HepG2 (cell line): Measurements from ENCODE around the gene CHMP2B. TPM values are rescaled to one million over a fixed set of nuclear protein-coding genes. Genes with fewer than 3 reads are reported as not detected.

Experiments used
- ATAC-seq: fragments of 200-7000 bp; cut with Tn5 transposase; 3 replicates; pipeline ENCODE4 v1.9.1; 2020; ENCODE audit warnings: mild to moderate bottlenecking, moderate library complexity
- BruUV-seq: library from RNA; stranded (reverse); fragments of 400-500 nt; replicated peaks from 2 replicates; lab custom pipeline; 2021; lab: Mats Ljungman, UMichigan
- CTCF ChIA-PET: fragments of 300-600 bp; formaldehyde crosslinking; extraction: SDS; loops from one replicate; lab custom pipeline; 2021; ENCODE audit warnings: low total read pairs, inconsistent platforms, low intra/inter-chr PET ratio; lab: Yijun Ruan, JAX
- POLR2A ChIA-PET: fragments of 350-600 bp; sonication (Branson Sonifier 250); formaldehyde crosslinking; loops from one replicate; lab custom pipeline; 2020; ENCODE audit warnings: antibody characterized with exemption, inconsistent platforms; lab: Yijun Ruan, JAX
- DNase-seq: peaks from one replicate; pipeline ENCODE4 v3.0.0-alpha.2; 2015; ENCODE audit warnings: low spot score
- FAIRE-seq: peaks from 3 replicates; lab custom pipeline; 2011; peaks lifted over from hg19 to GRCh38; lab: Jason Lieb, UNC
- H2AFZ ChIP-seq: one replicate; pipeline ENCODE4 v1.6.1; 2011; ENCODE audit warnings: low read length, inconsistent platforms
- H3K27ac ChIP-seq: fragments of 300-600 bp; 3 replicates; pipeline ENCODE4 v1.8.0; 2011; ENCODE audit warnings: mixed run types, mild to moderate bottlenecking, mixed read lengths, low read length, inconsistent platforms; ENCODE audit not compliant: insufficient read depth; ENCODE audit errors: extremely low read length
- H3K27me3 ChIP-seq, 2 experiments: fragments of 200-600 bp in 1 of 2; 2 replicates in 1 of 2; 3 replicates in 1 of 2; pipeline versions ENCODE4 v1.6.0 to v1.8.0; 2011; ENCODE audit warnings: low read length in 2 of 2, mild to moderate bottlenecking in 2 of 2, moderate library complexity in 2 of 2, inconsistent platforms in 1 of 2; ENCODE audit not compliant: insufficient read depth in 2 of 2, control insufficient read depth in 1 of 2
- H3K36me3 ChIP-seq, 2 experiments: fragments of 200-600 bp in 1 of 2; replicated peaks in 1 of 2; 2 replicates in 1 of 2; 3 replicates in 1 of 2; pipeline versions ENCODE4 v1.5.1 to v1.8.0; 2011; ENCODE audit warnings: low read length in 2 of 2, inconsistent platforms in 1 of 2; ENCODE audit not compliant: insufficient read depth in 2 of 2, control insufficient read depth in 1 of 2
- H3K4me1 ChIP-seq: 2 replicates; pipeline ENCODE4 v1.5.1; 2012; ENCODE audit warnings: low read length, inconsistent platforms; ENCODE audit not compliant: insufficient read depth
- H3K4me2 ChIP-seq: 2 replicates; pipeline ENCODE4 v1.6.0; 2011; ENCODE audit warnings: low read depth, low read length, inconsistent platforms
- H3K4me3 ChIP-seq, 3 experiments: fragments of 200-600 bp in 1 of 3; sonication (generic), shearing (Covaris generic) in 1 of 3; replicated peaks in 1 of 3; 2 replicates each; pipeline ENCODE4 v1.5.1; 2011 to 2016; ENCODE audit warnings: low read length in 3 of 3, inconsistent platforms in 2 of 3, low read depth in 2 of 3, mild to moderate bottlenecking in 2 of 3, control low read depth in 1 of 3, mixed read lengths in 1 of 3; ENCODE audit not compliant: insufficient read depth in 1 of 3
- H3K79me2 ChIP-seq: one replicate; pipeline ENCODE4 v1.6.1; 2011; ENCODE audit warnings: low read length, inconsistent platforms; ENCODE audit not compliant: insufficient read depth
- H3K9ac ChIP-seq: 2 replicates; pipeline ENCODE4 v1.6.0; 2011; ENCODE audit warnings: mild to moderate bottlenecking, low read depth, low read length, inconsistent platforms; ENCODE audit not compliant: insufficient read depth
- H3K9me3 ChIP-seq: 2 replicates; pipeline ENCODE4 v1.5.1; 2012; ENCODE audit warnings: mild to moderate bottlenecking, low read length
- H4K20me1 ChIP-seq: 2 replicates; pipeline ENCODE4 v1.6.0; 2011; ENCODE audit warnings: inconsistent platforms, mild to moderate bottlenecking, low read length, moderate library complexity; ENCODE audit not compliant: insufficient read depth
- CENPX ChIP-seq: sonication (generic); formaldehyde crosslinking; IDR thresholded peaks from 2 replicates; pipeline ENCODE4 v1.9.0; 2021; ENCODE audit warnings: mild to moderate bottlenecking, missing genetic modification reagents, moderate library complexity
- NFYC ChIP-seq: IDR thresholded peaks from 2 replicates; pipeline ENCODE4 v1.6.1; 2016; ENCODE audit warnings: missing genetic modification reagents, missing compliant biosample characterization
- RFX1 ChIP-seq: fragments of 450-650 bp; IDR thresholded peaks from 2 replicates; pipeline ENCODE4 v1.6.1; 2017
- SIX4 ChIP-seq: sonication (generic); formaldehyde crosslinking; IDR thresholded peaks from 2 replicates; pipeline ENCODE4 v1.4.0; 2020; ENCODE audit warnings: missing genetic modification reagents
- ZFP36L1 ChIP-seq: sonication (generic); formaldehyde crosslinking; IDR thresholded peaks from 2 replicates; pipeline ENCODE4 v1.8.0; 2022; ENCODE audit warnings: mild to moderate bottlenecking, missing genetic modification reagents, moderate library complexity
- ZFP82 ChIP-seq: sonication (generic); formaldehyde crosslinking; IDR thresholded peaks from 2 replicates; pipeline ENCODE4 v1.5.1; 2020; ENCODE audit warnings: mild to moderate bottlenecking, missing genetic modification reagents, borderline replicate concordance
- ZNF138 ChIP-seq: sonication (generic); formaldehyde crosslinking; IDR thresholded peaks from 2 replicates; pipeline ENCODE4 v1.5.0; 2020; ENCODE audit warnings: mild to moderate bottlenecking, low read depth, missing genetic modification reagents
- ZNF205 ChIP-seq: IDR thresholded peaks from 2 replicates; pipeline ENCODE4 v1.6.1; 2018; ENCODE audit warnings: missing biosample characterization, missing genetic modification reagents
- ZNF674 ChIP-seq: sonication (generic); formaldehyde crosslinking; IDR thresholded peaks from 2 replicates; pipeline ENCODE4 v1.5.0; 2020; ENCODE audit warnings: low read depth, mild to moderate bottlenecking, missing genetic modification reagents
- ZNF746 ChIP-seq: sonication (generic); formaldehyde crosslinking; IDR thresholded peaks from 2 replicates; pipeline ENCODE4 v1.8.0; 2022; ENCODE audit warnings: mild to moderate bottlenecking, missing genetic modification reagents
- WGBS: methylation state at CpG from one replicate; pipeline ENCODE4 v1.1.6; 2017; ENCODE audit warnings: low lambda C conversion rate; 5-methylcytosine and 5-hydroxymethylcytosine counted together
- in situ Hi-C: cut with HindIII; loops from 2 replicates; pipeline ENCODE4 v1.10.0; 2017; ENCODE audit warnings: low pct_unique_long_range_greater_than_20kb; ENCODE audit not compliant: extremely low pct_ligation_motif_present
- intact Hi-C: fragments of 100-400 bp; cut with micrococcal nuclease; formaldehyde crosslinking; loops from one replicate; pipeline ENCODE4 v1.10.0; 2022; ENCODE audit not compliant: unreplicated experiment
- polyA plus RNA-seq, 8 experiments: library from polyadenylated mRNA; depleted of rRNA in 3 of 8; stranded (reverse) in 7 of 8; unstranded in 1 of 8; fragments of >200 nt; fragmentation: Illumina TruSeq in 4 of 8; extraction: Trizol in 4 of 8; gene quantifications; 2 replicates each; pipeline versions ENCODE4 v1.2.1 to v1.2.3, GENCODE V29; 2011 to 2016; ENCODE audit warnings: low read depth in 4 of 8, missing spikeins in 1 of 8, mixed read lengths in 1 of 8; ENCODE audit not compliant: insufficient read depth in 1 of 8
- total RNA-seq, 5 experiments: library from RNA; depleted of rRNA; stranded (reverse); fragments of >200 nt; fragmentation: Illumina TruSeq; extraction: Trizol; gene quantifications; 2 replicates each; pipeline ENCODE4 v1.2.3, GENCODE V29; 2016; ENCODE audit warnings: low read depth in 1 of 5
- TF ChIP-seq, protein P1 (sequence below): sonication (generic); formaldehyde crosslinking; IDR thresholded peaks from 2 replicates; pipeline ENCODE4 v1.4.0; 2020; ENCODE audit warnings: missing genetic modification reagents
- TF ChIP-seq, protein P2 (sequence below): sonication (generic); formaldehyde crosslinking; IDR thresholded peaks from 2 replicates; pipeline ENCODE4 v1.5.1; 2020; ENCODE audit warnings: mild to moderate bottlenecking, missing genetic modification reagents
- TF ChIP-seq, protein P3 (sequence below), 2 experiments: fragments of 450-650 bp in 1 of 2; sonication (generic) in 1 of 2; formaldehyde crosslinking; IDR thresholded peaks; 2 replicates each; pipeline versions ENCODE4 v1.5.0 to v1.8.0; 2020 to 2022; ENCODE audit warnings: mild to moderate bottlenecking in 1 of 2, missing genetic modification reagents in 1 of 2

CHMP2B gene
- total and polyA plus RNA-seq, 2 of the 13 experiments (the other 11 are each of a cell fraction or from before 2014, with no cell fraction given) = 6.9 to 33.5 TPM

DNA sequence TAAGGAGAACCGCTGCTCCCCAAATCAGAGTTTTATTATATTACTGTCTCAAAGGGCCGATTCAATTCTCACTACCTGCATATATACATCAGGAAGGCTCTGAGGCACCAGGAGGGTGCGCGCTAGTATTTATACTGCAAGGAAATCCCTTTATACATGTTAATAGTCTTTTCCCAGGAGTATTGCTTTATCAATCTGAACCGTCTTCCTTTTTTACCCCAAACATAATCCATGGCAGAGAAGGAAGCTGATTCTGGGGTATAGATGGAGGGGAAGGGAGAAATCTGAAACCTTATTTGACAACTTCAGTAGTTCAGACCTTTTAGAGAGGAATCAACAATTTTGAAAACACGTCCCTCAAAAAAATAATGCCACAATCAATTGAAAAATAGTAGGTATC lies 49.4 kb downstream of the CHMP2B start, which contains the start of gene POU1F1:
Gene POU1F1, minus strand, starts transcription at position 101 of the 400 bp plus-strand sequence. CDS start 122 bp downstream, outside the sequence.
- FAIRE-seq = no peak
- H3K9ac ChIP-seq = no peak within 1 kb of the TSS
- no peaks in the 10 kb centered on the region for H3K9me3 ChIP-seq
- DNase-seq = no peak
- H3K27ac ChIP-seq = no peak within 1 kb of the TSS
- 42% methylated on average over 6 of the region's 6 CpGs for WGBS
- intact Hi-C loops (no loop called here), in situ Hi-C loops (no loop called here)
- POLR2A ChIA-PET = no interaction called here
- no peak for TF ChIP-seq ZNF138 (CRISPR knock-in tag)
- TF ChIP-seq ZFP82 (CRISPR knock-in tag) = no peak
- TF ChIP-seq, protein P1, sequence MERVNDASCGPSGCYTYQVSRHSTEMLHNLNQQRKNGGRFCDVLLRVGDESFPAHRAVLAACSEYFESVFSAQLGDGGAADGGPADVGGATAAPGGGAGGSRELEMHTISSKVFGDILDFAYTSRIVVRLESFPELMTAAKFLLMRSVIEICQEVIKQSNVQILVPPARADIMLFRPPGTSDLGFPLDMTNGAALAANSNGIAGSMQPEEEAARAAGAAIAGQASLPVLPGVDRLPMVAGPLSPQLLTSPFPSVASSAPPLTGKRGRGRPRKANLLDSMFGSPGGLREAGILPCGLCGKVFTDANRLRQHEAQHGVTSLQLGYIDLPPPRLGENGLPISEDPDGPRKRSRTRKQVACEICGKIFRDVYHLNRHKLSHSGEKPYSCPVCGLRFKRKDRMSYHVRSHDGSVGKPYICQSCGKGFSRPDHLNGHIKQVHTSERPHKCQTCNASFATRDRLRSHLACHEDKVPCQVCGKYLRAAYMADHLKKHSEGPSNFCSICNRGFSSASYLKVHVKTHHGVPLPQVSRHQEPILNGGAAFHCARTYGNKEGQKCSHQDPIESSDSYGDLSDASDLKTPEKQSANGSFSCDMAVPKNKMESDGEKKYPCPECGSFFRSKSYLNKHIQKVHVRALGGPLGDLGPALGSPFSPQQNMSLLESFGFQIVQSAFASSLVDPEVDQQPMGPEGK (CRISPR knock-in tag) = no peak
- no peak for ATAC-seq
- no peak within 1 kb of the TSS for H2AFZ ChIP-seq
- H3K4me2 ChIP-seq = no peak within 1 kb of the TSS
- BruUV-seq = no TSS peak
- H4K20me1 ChIP-seq = no peaks in the 10 kb centered on the region
- H3K79me2 ChIP-seq = no peaks in the 10 kb centered on the region
- H3K36me3 ChIP-seq = no peaks in the 10 kb centered on the region
- CTCF ChIA-PET = no interaction called here
- no peaks in the 10 kb centered on the region for H3K27me3 ChIP-seq
- H3K4me1 ChIP-seq = no peaks in the 10 kb centered on the region
- H3K4me3 ChIP-seq = no peak within 1 kb of the TSS

DNA sequence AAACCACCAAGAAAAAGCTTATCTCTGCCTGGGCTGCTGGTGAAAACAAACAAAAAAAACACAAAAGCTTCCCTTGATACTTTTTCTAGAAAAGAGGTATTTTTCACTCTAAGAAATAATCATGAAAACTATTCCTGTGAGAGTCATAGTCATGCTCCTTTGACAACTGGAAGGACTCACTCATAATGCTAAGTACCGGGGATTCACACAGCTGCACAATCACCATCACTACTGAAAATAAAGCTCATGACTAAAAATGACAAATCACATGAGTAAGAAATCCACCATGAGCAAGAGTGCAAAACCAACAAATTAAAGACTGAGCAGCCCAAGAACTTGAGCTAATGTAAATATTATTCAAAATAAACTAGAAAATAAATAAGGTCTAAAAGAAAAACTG lies 59.9 kb downstream of the CHMP2B start:
- in situ Hi-C loops = no loop called here
- H4K20me1 ChIP-seq = no peaks in the 10 kb centered on the region
- no peaks in the 10 kb centered on the region for H3K9me3 ChIP-seq
- H3K27me3 ChIP-seq = no peaks in the 10 kb centered on the region
- no peak for DNase-seq
- no peaks in the 10 kb centered on the region for H3K36me3 ChIP-seq
- H3K4me1 ChIP-seq = no peaks in the 10 kb centered on the region
- WGBS = 68% methylated on average over 1 of the region's 1 CpG
- intact Hi-C loops = no loop called here
- H3K9ac ChIP-seq = no peak overlapping the region
- ATAC-seq = no peak
- FAIRE-seq = no peak
- ChIA-PET CTCF (no interaction called here), POLR2A (no interaction called here)
- H3K79me2 ChIP-seq = no peaks in the 10 kb centered on the region
- no peak overlapping the region for H3K4me2 ChIP-seq
- H3K4me3 ChIP-seq = no peak overlapping the region
- no peak overlapping the region for H3K27ac ChIP-seq
- no TSS peak for BruUV-seq
- H2AFZ ChIP-seq = no peak overlapping the region
- TF ChIP-seq ZNF674 (CRISPR knock-in tag) = no peak
- TF ChIP-seq RFX1 = no peak
- TF ChIP-seq ZNF746 (CRISPR knock-in tag) = no peak
- no peak for TF ChIP-seq ZFP36L1 (CRISPR knock-in tag)
- TF ChIP-seq CENPX (CRISPR knock-in tag) = no peak
- TF ChIP-seq, protein P2, sequence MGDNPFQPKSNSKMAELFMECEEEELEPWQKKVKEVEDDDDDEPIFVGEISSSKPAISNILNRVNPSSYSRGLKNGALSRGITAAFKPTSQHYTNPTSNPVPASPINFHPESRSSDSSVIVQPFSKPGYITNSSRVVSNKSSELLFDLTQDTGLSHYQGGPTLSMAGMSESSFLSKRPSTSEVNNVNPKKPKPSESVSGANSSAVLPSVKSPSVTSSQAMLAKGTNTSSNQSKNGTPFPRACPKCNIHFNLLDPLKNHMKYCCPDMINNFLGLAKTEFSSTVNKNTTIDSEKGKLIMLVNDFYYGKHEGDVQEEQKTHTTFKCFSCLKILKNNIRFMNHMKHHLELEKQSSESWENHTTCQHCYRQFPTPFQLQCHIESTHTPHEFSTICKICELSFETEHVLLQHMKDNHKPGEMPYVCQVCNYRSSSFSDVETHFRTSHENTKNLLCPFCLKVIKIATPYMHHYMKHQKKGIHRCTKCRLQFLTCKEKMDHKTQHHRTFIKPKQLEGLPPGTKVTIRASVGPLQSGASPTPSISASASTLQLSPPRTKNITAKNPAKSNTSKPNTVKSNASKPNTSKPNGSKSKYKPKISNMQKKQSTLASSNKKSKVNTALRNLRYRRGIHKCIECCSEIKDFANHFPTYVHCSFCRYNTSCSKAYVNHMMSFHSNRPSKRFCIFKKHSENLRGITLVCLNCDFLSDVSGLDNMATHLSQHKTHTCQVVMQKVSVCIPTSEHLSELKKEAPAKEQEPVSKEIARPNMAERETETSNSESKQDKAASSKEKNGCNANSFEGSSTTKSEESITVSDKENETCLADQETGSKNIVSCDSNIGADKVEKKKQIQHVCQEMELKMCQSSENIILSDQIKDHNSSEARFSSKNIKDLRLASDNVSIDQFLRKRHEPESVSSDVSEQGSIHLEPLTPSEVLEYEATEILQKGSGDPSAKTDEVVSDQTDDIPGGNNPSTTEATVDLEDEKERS (CRISPR knock-in tag) = no peak
- TF ChIP-seq NFYC (CRISPR knock-in tag) = no peak
- TF ChIP-seq SIX4 = no peak
- no peak for TF ChIP-seq ZNF205 (CRISPR knock-in tag)
- TF ChIP-seq, protein P3, sequence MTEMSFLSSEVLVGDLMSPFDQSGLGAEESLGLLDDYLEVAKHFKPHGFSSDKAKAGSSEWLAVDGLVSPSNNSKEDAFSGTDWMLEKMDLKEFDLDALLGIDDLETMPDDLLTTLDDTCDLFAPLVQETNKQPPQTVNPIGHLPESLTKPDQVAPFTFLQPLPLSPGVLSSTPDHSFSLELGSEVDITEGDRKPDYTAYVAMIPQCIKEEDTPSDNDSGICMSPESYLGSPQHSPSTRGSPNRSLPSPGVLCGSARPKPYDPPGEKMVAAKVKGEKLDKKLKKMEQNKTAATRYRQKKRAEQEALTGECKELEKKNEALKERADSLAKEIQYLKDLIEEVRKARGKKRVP (CRISPR knock-in tag; IDR thresholded peaks at IDR 0.05) = no peak
